Stimulated activated CD8-positive, alpha-beta memory T cell treated with anti-CD3 and anti-CD28 coated beads, Interleukin-4, amount 100 ng/mL, for 48 hours (primary cell): ENCODE results near the gene DLGAP4.

Source experiments
- DNase-seq: peaks from one replicate; pipeline ENCODE4 v3.0.0-alpha.2; 2020

Gene DLGAP4

DNA sequence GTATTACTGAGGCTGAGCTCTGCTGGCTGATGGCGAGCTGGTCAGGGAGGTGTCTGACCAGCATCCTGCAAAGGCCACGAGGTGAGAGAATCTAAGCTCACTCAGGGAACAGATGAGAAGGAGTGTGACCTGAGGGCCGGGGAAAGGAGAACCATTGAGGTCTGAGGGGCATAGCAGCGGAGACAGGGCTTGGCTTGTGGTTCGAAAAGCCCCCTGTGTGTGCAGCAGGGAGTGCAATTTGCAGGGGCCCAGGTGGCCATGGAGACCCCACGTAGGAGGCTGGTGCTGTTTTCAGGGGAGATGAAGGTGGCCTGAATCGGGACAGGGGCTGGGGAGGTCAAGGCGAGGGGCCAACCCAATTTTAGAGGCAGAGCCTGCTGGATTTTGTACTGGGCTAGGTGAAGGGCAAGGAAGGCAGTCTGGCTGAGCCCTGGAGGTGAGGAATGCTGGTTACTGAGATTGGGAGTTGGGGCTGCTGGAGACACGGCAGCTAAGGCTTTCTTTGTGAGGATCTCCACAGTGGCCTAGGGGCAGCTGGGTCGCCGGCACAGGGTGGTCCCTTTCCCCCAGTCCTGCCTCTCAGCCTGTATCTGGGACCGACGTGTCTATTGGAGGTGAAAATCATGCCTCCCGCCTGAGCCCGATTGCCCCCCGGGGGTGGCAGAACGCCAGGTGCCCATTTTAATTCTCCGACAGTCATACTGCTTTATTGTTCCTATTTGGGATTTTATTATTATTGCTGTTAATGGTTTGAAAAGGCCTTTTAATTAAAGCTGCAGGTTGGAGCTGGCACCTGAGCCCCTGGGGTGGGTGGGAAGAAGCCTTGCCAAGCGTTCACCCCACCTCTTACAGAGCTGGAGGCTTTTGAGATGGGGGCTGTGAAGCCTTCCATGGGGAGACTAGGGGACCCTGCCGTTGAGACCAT is 28.4 kb downstream of the DLGAP4 start:
- no peak for DNase-seq

DNA sequence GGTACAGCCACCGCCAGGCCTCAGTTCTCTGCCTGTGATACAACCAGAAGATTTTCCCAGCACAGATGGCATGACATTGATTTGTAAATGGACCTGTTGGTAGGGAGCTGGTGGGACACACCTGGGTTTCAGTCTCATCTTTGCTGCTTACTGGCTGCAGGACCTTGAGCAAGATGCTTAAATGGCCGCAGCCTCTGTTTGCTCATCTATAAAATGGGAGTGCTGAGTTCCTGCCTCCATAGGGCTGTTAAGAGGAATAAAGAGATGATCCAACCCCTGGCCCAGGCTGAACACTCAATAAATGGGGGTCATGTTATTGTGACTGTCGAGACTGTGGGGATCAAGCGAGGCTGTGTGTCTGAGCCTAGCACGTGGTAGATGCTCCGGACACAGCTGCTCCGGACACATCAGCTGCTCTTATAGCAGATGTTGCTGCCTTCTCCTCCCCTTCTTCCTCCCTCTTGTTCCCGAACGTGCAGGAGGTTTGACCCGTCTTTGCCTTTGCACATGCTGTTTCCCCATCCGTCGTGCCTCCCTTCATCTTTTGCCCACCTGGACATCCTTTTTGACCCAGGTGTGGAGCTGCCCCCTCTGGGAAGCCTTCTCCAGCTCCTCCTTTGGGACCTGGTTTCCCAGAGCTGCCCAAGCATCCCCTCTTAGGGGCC is 29.2 kb downstream of the DLGAP4 start:
- no peak for DNase-seq

DNA sequence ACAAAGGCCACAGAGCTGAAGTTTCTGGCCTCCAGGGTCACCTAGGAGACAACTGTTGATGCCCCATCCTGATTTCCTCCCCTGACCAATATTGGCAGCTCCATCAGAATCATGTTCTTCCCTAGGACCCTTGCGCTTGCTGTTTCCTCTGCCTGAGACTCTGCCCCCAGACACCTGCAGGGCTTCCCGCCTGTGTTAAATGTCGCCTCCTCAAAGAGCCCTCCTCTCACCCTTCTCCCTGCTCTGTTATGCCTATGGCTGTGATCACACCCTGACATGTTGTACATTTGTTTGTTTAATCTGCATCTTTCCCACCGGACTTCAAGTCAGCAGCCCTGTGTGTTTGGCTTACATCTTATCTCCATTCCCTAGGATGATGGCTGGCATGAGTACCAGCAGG is 30.1 kb downstream of the DLGAP4 start:
- DNase-seq = no peak

DNA sequence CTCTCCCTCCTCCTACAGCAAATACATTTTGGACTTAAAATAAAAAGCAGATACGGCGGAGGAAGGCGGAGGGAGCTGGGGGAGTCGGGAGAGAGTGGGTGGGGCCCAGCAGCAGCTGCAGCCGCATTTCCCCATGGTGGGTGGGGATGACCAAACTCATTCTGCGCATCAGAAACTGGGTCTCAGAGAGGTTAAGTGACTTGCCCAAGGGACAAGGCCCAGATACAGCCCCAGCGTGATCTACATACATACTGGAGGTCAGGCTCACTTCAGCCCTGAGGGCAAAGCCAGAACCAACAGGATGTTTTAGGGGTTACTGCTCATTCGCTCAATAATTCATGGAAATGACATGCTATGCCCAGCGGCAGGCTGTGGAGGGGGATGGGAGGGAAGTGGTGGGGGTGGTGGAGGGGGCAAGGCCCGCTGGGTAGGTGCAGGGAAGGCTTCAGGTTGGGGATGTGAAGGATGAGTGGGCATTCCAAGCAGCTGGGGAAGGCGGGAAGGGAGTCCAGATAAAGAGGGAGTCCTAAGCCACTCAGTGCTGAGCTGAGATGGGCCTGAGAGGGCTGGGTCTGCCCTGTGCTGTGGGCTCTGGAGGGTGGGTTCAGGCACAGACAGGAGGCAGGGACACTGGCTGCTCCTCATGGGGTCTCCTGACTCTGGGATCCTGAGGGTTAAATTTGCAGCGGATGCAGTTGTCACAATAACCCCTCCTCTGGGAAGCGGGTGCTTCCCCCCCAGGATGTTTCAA is 31.0 kb downstream of the DLGAP4 start:
- no peak for DNase-seq

DNA sequence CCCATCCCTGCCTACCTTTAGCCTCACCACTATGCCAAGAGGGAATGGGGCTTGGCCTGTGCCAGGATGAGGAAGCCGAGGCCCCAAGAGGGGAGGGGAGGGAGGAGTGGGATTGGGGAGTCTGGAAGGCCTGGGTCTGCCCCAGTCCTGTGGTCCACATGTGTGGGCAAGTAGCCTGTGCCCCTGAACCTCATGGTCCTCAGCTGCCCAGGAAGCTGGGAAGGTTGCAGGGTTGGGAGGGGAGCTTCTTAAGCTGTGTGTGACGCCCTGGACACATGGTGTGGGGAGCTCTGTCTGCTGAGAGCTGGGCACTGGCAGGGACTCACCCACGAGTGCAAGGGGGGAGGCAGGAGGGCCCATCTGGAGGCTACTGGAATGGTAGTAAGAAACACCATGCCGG is 31.7 kb downstream of the DLGAP4 start:
- no peak for DNase-seq

DNA sequence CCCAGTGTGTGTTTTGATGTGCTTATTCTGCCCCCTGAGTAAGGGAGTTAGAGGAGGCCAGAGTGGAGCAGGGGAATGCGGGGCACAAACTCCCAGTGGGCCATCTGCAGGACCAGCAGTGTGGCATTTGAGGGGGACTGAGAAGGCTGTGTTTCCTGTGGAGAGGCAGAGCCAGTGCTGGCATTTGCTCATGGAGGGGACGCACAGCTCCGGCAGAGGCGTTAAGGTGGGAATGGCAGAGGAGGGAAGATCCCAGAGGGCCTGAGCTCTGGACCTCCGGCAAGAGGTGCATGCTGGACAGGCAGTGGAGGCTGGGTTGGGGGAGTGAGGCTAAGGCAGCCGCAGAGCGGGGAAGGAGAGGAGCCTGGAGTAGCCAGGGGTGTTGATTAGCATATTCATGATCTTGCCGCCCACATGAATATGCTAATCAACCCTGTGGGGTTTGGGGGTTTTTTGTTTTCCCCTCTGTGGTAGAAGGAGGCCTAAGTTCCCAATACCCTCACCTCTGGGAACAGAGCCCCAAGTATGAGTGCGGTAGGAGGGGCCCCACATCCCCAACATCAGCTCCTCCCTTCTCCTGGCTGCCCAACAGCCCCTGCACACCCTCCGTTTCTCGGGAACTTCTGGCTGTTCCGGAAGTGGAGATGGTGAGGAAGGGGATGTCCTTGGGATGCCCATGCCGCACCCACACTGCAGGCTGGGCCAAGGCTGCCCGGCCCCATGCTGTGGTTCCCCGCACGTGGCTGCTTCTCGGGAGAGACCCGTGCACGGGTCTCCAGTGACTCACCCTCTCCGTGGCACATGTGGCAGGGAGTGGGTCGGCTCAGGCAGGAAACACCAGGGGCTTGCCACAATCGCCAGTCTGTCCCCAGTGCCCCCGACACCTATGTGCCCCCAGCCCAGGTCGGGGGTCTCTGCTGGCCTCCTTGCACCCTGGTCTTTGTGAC is 33.8 kb downstream of the DLGAP4 start:
- DNase-seq = peak; percentile 51

DNA sequence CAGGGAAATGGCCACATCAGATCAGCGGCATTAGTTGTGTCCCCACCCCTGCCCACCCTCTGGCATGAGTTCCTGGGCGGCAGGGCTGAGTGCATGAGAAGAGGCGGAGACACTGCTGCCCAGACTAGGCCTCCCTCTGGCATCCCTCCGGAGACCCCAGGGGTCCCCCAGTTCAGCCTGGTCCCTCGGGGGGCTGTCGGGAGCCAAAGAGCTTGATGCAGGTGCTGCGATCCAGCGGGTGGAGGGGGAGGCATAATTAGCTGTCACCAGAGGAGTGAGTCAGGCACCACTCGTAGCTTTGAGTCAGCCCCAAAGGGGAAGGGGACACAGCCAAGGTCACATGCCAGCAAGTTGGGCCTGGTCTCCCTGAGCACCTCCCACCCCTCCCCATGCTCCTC is 34.5 kb downstream of the DLGAP4 start:
- DNase-seq = no peak

DNA sequence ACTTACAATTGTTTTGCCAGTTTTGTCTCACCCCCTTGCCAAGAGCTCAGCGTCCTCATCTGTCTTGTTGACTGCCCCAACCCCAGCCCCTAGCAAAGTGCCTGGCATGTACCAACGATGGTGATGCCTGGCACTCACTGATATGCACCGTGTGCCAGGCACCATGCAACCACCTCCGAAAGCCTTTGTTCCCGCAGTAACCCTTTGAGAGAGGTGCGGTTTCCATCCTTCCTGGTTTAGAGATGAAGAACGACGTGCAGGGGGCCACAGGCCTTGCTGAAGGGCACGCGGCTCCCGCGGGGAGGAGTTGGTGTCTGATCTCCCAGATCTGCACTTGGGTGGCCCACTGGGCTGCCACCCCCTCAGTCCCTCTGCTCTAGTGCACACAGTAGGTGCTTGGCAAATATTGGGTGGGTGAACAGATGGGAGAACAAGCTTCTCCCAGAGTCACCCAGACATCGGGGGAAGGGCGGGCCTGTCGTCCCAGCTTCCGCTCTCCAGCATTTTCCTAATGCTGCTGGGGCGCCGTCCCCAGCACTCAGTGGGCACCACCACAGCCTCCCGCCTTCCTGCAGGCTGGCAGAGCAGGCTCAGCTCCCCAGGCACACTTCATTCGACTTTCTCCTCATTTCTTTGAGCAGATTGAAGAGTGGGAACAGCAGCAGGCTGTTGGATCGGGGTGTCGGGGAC is 35.3 kb downstream of the DLGAP4 start:
- no peak for DNase-seq

DNA sequence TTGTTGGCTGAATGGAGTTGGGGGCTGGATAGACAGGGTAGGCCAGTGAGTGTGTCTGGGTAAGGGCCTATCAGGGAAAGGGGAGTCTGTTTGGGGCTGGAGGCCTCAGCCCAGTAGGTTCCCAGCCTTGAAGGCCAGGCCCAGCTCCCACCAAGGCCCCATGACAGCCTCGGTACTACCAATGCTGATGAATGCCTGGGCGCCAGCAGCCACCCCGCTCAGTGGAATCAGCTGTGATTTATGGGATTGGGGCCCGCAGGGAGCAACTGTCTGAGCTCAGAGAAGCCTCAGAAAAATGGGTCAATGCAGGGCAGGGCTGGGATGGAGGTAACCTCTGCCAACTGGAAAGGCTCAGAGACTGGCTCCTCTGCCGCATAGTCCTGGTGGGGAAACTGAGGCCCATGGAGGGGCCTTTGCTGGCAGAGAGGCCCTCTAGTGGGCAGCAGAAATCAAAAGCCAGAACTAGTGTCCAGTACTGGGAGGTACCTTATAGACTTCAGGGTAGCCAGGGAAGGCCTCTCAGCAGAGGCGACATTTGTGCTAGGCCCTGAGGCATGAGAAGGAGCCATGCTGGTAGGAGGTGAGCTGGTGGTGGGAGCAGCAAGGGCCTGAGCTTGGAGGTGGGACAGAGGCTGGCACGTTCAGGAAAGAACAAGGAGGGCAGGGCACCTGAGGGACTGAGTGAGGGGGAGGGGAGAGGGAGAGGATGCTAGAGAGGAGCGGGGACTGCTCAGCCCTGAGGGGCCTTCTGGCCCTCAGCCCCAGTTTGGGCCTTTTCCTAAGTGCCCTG is 36.4 kb downstream of the DLGAP4 start:
- DNase-seq = no peak

DNA sequence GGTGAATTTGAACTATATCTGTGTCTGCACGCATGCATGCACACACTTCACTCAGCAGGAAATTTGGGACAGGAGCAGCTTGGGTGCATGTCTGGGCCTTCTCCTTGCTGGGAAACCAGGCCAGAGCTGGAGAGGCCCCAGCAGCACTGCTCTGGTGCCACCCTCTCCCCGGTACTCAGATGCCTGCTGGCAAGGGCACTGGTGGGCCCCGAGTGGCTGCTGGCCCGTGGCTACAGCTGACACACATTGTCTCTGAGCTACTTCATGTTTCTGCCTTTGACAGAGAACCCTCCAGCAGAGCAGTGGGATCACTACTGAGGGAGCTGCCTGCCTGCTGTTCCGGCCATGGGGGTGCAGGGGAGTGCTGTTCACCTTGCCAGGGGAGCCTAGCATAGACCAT is 37.5 kb downstream of the DLGAP4 start:
- no peak for DNase-seq

DNA sequence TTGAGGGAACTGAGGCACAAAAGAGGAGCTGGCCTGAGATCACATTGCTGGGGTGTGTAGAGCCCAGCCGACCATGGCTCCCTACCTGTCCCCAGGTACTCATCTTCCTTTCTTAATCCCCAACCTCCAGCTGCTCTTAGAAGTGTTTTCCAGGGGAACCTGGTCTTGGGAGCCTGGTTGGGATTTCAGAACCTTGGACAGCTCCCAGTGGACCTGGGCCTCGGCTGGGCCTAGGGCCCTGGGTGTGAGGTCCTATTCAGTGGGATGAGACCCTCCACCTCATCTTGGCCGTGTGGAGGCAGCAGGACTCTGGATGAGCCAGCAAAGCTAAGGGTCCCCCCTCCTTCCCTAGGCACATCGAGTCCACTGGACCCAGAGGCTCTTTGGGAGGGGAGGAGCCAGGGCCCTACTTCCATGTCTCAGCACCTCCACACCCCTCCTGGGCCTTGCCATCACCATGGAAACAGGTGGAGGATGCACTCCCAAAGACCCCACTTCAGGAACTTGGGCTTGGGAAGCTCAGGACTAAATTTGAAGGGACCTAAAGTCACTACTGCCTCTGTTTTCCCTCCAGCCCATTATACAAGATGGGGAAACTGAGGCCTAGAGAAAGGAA is 38.5 kb downstream of the DLGAP4 start:
- DNase-seq = peak; percentile 48

DNA sequence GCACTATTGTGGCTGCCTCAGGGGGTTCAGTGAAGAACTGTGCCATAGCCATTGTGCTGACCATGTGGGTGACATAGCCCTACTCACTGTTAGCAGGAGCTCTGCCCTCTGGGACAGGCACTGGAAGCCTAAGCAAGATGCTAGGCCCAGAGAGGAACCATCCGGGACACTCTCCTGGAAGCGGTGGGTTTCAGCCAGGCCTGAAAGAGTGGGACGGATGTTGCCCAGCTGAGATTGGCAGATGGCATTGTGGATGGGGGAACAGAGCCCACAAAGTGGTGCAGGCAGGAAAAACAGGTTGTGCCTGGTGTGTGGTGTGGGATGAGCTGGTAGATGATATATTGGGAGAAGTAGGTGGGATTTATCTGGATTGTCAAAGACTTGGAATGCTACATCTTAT is 40.1 kb downstream of the DLGAP4 start:
- DNase-seq = no peak

DNA sequence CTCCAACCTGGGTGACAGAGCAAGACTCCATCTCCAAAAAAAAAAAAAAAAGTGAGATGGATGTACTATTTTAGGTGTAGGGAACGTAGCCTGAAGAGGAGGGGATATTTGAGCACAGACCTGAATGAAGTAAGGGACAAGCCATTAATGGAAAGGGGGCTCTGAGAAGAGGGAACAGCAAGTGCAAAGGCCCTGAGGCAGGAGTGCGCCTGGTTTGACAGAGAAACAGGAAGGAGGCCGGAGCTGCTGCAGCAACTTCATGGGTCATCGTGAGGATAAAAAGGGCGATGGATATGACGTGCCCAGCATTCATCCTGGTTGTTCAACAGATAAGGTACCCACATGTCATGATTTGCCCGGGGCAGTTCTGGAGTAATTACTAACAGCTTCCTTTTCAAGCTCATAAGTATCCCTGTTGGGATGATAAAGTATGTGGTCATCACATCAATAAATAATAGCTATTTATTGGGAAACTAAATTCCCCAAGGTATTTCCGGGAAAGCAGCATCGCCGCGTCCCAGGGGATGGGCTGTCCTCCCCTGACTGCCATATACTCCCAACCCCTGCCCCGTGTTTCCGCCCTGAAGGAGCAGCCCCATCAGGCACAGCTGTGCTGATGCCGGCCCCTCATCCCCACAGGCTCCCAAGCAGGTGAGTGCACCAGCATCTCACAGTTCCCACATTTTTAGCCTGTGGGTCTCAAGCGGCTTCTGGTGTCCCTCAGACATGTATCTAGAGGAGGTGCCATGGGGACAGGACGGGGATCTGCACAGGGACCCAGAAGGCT is 43.4 kb downstream of the DLGAP4 start:
- no peak for DNase-seq

DNA sequence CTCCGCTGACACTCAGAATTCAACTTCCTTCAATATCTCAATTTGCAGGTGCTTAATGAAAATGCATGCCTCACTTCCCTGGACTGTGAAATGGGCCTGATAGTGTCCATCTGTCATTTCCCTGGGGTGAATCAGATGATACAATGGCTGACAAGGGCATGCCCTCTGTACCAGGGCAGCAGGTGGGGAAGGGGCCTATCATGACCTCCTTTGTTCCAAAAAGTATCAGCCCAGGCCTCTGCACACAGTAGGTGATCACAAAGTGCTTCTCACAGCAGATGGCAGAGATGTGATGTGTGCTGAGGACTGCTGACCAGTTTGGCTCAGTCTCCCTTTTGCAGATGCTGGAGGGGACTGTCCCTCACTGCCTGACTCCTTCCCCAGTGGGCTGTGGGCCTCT is 44.3 kb downstream of the DLGAP4 start:
- DNase-seq = no peak

DNA sequence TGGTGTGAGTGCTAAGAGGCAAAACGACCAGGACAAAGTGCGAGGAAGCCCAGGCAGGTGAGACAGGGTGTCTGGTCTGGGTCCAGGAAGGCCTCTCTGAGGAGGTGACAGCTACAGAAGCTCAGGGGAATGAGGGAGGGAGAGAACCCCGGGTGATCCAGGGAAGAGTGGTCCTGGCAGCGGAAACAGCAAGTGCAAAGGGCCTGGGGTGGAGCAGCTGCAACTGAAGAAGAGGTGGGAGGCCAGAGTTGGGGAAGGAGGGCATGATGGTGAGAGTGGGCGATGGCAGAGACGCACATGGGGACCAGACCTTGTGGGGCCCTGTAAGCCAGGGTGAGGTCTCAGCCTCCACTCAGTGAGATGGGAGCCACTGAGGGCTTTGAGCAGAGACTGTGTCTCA is 45.8 kb downstream of the DLGAP4 start:
- DNase-seq = no peak

DNA sequence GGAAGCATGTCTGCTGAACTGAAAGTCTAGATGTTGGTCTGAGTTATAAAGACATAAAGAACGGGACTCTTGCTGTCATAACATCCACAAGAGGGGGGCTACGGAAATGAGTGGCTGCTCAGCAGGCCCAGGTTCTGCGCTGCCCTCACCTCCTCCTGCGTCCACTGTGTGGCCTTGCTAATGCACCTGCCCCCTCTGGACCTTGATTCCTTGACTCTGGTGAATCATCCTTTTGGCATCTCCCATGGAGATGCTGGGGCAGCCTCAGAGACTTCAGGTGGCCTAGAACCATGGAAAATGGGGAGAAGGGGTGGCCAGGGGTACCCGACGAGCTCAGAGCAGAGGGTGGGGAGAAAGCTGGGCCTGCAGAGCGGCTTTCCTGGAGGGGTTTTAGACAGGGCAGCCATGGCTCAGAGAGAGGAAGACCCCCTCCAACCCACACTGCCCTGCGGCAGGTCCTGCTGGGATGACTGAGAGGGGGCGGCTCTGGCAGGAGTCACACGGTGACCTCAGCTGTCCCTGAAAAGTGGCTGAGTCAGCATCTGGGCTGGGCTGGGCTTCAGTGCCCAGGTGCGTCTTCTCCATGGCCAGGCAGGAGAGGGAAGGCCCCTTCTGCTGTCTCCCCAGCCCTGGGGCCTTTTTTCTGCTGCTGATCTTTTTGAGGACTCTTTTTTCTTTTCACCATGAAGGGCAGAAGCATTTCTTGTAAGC is 46.9 kb downstream of the DLGAP4 start:
- DNase-seq = no peak

DNA sequence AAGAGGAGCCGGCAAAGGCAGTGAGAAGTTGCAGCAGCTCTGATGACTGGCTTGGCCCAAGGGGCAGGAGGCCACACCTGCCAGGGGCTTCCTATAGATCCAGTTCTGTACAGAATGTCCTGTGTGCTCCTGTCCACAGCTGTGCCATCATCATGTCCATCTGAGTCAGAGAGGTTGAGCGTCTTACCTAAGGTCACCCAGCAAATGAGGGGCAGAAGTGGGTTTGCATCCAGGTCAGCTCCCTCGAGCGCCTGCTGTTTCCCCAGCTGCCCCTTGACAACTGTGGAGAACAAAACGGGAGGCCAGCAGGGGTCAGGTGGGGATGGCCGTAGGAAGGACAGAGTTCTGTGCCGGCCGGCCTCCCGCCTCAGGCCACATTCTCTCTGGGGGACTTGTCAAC is 47.6 kb downstream of the DLGAP4 start:
- no peak for DNase-seq

DNA sequence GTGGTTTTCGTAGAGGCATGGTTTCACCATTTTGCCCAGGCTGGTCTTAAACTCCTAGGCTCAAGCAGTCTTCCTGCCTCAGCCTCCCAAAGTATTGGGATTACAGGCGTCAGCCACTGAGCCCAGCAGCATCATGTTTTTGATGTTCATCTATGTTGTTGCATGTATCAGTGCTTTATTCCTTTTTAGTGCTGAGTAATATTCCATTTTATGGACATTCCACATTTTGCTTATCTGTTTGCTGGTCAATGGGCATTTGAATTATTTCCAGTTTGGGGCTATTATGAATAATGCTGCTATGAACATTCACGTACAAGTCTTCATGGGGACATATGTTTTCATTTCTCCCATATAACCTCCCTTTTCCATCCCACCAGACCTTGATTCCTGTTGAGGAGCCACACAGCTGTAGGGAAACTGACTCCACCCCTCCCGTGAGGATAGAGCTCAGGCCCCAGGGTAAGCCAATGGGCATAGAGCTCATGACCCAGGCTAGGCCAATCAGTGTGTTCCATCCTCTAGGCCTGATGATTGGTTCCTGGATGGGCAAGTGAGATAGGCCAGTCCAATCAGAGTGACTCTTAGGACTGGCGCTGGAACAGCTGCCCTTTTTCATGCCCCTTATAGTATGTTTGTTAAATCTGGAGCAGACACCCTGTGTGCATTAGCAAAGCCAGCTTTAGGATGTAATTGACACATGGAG is 49.5 kb downstream of the DLGAP4 start:
- no peak for DNase-seq
